GM23338 (cell line): Measurements from ENCODE around the gene TSHZ3.

Experiments used
- EZH2 ChIP-seq: fragments of 200-600 bp; sonication (generic); IDR thresholded peaks from one replicate; pipeline ENCODE4 v1.8.0; 2017; ENCODE audit warnings: antibody characterized with exemption, mild to moderate bottlenecking, low read depth; ENCODE audit not compliant: unreplicated experiment
- POLR2AphosphoS5 ChIP-seq: IDR thresholded peaks from 2 replicates; pipeline ENCODE4 v1.6.1; 2016; ENCODE audit warnings: antibody characterized with exemption, low read depth
- ZNF114 ChIP-seq: fragments of 250-450 bp; sonication (Bioruptor Pico); IDR thresholded peaks from 2 replicates; pipeline ENCODE4 v1.5.0; 2020; ENCODE audit warnings: mild to moderate bottlenecking, moderate library complexity
- TF ChIP-seq, protein P1 (sequence below): IDR thresholded peaks from one replicate; pipeline ENCODE4 v1.6.1; 2018; ENCODE audit warnings: antibody characterized with exemption; ENCODE audit not compliant: unreplicated experiment
- TF ChIP-seq, protein P2 (sequence below), 2 experiments: fragments of 200-600 bp in 1 of 2; sonication (generic) in 1 of 2; conservative IDR thresholded peaks; 2 replicates each; pipeline versions ENCODE4 v1.5.1 to v1.6.1; 2016 to 2017; ENCODE audit warnings: antibody characterized with exemption in 2 of 2, low read depth in 2 of 2, mild to moderate bottlenecking in 2 of 2, moderate library complexity in 1 of 2

GRCh38 chr19:31337008-31337914 is 12.0 kb downstream of the TSHZ3 start:
- no peak for TF ChIP-seq POLR2AphosphoS5
- TF ChIP-seq, protein P1, sequence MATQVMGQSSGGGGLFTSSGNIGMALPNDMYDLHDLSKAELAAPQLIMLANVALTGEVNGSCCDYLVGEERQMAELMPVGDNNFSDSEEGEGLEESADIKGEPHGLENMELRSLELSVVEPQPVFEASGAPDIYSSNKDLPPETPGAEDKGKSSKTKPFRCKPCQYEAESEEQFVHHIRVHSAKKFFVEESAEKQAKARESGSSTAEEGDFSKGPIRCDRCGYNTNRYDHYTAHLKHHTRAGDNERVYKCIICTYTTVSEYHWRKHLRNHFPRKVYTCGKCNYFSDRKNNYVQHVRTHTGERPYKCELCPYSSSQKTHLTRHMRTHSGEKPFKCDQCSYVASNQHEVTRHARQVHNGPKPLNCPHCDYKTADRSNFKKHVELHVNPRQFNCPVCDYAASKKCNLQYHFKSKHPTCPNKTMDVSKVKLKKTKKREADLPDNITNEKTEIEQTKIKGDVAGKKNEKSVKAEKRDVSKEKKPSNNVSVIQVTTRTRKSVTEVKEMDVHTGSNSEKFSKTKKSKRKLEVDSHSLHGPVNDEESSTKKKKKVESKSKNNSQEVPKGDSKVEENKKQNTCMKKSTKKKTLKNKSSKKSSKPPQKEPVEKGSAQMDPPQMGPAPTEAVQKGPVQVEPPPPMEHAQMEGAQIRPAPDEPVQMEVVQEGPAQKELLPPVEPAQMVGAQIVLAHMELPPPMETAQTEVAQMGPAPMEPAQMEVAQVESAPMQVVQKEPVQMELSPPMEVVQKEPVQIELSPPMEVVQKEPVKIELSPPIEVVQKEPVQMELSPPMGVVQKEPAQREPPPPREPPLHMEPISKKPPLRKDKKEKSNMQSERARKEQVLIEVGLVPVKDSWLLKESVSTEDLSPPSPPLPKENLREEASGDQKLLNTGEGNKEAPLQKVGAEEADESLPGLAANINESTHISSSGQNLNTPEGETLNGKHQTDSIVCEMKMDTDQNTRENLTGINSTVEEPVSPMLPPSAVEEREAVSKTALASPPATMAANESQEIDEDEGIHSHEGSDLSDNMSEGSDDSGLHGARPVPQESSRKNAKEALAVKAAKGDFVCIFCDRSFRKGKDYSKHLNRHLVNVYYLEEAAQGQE: no peak
- no peak for TF ChIP-seq EZH2
- TF ChIP-seq, protein P2, sequence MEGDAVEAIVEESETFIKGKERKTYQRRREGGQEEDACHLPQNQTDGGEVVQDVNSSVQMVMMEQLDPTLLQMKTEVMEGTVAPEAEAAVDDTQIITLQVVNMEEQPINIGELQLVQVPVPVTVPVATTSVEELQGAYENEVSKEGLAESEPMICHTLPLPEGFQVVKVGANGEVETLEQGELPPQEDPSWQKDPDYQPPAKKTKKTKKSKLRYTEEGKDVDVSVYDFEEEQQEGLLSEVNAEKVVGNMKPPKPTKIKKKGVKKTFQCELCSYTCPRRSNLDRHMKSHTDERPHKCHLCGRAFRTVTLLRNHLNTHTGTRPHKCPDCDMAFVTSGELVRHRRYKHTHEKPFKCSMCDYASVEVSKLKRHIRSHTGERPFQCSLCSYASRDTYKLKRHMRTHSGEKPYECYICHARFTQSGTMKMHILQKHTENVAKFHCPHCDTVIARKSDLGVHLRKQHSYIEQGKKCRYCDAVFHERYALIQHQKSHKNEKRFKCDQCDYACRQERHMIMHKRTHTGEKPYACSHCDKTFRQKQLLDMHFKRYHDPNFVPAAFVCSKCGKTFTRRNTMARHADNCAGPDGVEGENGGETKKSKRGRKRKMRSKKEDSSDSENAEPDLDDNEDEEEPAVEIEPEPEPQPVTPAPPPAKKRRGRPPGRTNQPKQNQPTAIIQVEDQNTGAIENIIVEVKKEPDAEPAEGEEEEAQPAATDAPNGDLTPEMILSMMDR (conservative IDR thresholded peaks at IDR 0.05; ENCODE audit: low read depth in 2 of 2): no peak
- TF ChIP-seq ZNF114 (CRISPR knock-in tag): no peak
